Dermis lymphatic vessel endothelial cell (primary cell): ENCODE measurements around the gene NR1I2. TPM values are rescaled to one million over a fixed set of nuclear protein-coding genes. Genes with fewer than 3 reads are reported as not detected.

Experiments used
- total RNA-seq: library from RNA; depleted of rRNA; stranded (reverse); fragments of >200 nt; gene quantifications from 2 replicates; pipeline ENCODE4 v1.2.1, GENCODE V29; 2014

The NR1I2 gene
- total RNA-seq, result not detected in 2 replicates

GRCh38 chr3:119781330-119782198, at the start of gene NR1I2:
TSS of gene NR1I2 (plus strand) at chr3:119782101.

Other genes with a start within 250 kb of the NR1I2 start
- under 0.01 TPM in 1 of 2 replicates, not detected in the other for gene CD80, start 222.5 kb upstream of the NR1I2 start, total RNA-seq
- gene ADPRH, start 202.6 kb upstream of the NR1I2 start, total RNA-seq, result 7.5 and 11.8 TPM in 2 replicates
- 2.8 and 7.3 TPM in 2 replicates for gene PLA1A, start 184.2 kb upstream of the NR1I2 start, total RNA-seq
- gene POPDC2, start 121.5 kb upstream of the NR1I2 start, total RNA-seq, result 0.17 and 0.33 TPM in 2 replicates
- gene COX17, start 104.7 kb upstream of the NR1I2 start, total RNA-seq, result 19.8 and 29.8 TPM in 2 replicates
- gene CFAP91, start 79.1 kb upstream of the NR1I2 start, total RNA-seq, result not detected in 2 replicates